AG04449 (cell line): ENCODE data around the gene SH3PXD2B.

Source experiments
- CTCF ChIA-PET: fragments of 350-600 bp; formaldehyde crosslinking; extraction: SDS; loops from one replicate; lab custom pipeline; 2021; ENCODE audit warnings: antibody characterized with exemption; lab: Yijun Ruan, JAX
- POLR2A ChIA-PET: fragments of 400-600, 350-600 bp; formaldehyde crosslinking; extraction: SDS; loops from one replicate; lab custom pipeline; 2020; ENCODE audit warnings: antibody characterized with exemption, inconsistent platforms; lab: Yijun Ruan, JAX
- DNase-seq: peaks from one replicate; pipeline ENCODE4 v3.0.0-alpha.2; 2010; ENCODE audit warnings: low read depth, low spot score
- H3K4me3 ChIP-seq: 2 replicates; pipeline ENCODE4 v1.5.1; 2011; ENCODE audit warnings: low read depth, mild to moderate bottlenecking, control low read depth, low read length
- TF ChIP-seq, protein P1 (sequence below): IDR thresholded peaks from one replicate; pipeline ENCODE4 v1.5.1; 2011; ENCODE audit warnings: mild to moderate bottlenecking, moderate library complexity, low read length, control low read depth, inconsistent platforms; ENCODE audit not compliant: insufficient read depth; ENCODE audit errors: missing control alignments

SH3PXD2B gene

DNA sequence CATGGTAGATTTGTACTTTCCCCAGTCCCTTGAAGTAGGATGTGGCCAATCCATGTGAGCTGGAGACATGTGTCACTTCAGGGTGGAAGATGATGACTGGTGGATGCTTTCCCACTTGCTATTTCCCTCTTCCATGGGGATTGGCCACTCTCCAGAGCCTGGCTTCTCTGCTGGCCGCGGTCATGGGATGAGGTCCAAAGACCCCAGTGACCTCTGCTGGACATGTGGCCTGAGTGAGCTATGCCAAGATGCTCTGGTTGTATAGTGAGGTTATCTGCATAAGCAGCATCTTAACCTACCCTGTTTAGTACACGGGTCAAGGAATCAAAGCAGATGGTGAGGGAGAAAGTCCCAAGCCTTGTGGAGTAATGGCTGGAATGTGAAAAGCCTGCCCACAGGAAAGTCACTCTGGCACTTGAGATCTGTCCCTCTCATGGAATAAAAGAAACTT, 47.1 kb downstream of the SH3PXD2B start:
- DNase-seq, result no peak
- no peak overlapping the region for H3K4me3 ChIP-seq
- TF ChIP-seq, protein P1, sequence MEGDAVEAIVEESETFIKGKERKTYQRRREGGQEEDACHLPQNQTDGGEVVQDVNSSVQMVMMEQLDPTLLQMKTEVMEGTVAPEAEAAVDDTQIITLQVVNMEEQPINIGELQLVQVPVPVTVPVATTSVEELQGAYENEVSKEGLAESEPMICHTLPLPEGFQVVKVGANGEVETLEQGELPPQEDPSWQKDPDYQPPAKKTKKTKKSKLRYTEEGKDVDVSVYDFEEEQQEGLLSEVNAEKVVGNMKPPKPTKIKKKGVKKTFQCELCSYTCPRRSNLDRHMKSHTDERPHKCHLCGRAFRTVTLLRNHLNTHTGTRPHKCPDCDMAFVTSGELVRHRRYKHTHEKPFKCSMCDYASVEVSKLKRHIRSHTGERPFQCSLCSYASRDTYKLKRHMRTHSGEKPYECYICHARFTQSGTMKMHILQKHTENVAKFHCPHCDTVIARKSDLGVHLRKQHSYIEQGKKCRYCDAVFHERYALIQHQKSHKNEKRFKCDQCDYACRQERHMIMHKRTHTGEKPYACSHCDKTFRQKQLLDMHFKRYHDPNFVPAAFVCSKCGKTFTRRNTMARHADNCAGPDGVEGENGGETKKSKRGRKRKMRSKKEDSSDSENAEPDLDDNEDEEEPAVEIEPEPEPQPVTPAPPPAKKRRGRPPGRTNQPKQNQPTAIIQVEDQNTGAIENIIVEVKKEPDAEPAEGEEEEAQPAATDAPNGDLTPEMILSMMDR, result no peak
- ChIA-PET POLR2A (no interaction called here), CTCF (no interaction called here)

DNA sequence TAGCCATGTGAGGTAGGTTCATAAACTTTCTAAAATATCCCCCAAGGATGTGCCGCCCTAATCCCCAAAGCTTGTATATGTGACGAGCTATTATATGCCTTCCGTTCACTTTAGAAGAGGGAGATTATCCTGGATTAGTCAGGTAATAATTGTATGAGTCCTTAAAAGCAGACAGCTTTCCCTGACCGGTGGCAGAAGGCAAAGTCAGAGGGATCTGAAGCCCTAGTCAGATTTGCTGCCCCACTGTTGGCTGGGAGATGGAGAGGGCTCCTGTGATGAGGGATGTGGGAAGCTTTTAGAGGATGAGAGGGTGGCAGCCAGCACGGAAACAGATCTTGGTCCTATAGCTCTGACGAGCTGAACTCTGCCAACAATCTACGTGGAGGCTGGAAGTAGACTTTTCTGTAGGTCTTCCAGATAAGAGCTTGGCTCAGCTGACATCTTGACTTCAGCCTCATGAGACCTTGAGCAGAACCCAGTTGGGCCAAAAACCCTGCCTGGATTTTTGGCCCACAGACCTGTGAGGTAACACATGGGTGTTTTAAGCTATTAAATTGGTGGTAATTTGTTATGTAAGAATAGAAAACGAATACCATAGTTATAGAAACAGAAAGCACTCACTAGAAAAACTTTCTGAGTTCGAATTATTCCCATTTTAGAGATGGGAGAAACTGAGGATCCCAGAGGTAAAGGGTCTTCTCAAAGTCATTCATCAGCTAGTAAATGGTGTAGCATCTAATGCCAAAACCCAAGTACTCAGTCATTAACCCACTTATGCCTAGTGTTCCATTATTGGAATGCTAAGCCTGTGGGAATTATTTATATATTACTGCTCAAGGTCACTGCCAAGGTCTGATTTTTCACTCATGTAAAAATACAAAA, 48.9 kb downstream of the SH3PXD2B start:
- TF ChIP-seq, protein P1, result no peak
- POLR2A ChIA-PET, result no interaction called here
- no peak for DNase-seq
- no peak overlapping the region for H3K4me3 ChIP-seq
- CTCF ChIA-PET, result interaction anchor here (2.2 kb wide), 1 partner anchor 35 kb away, joined by 6 read pairs; no protein-coding TSS in a partner anchor

DNA sequence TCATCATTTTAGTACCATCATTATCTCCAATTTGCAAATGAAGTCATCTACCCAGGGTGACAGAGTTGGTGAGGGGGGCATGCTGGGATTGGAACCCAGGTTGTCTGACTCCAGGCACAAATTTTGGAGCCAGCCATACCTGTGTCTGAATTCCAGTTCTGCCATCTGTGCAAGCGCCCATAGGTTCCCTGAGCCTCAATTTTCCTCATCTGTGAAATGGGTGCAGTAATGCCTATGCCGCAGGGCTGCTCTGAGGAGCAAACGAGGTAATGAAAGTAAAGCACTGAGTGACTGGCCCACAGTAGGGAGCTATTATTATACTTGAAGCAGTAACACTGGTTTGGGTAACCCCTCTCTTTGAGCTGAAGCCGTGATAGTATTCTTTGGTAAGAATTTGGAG, 49.6 kb downstream of the SH3PXD2B start:
- ChIA-PET POLR2A (no interaction called here), CTCF (interaction anchor here (1.9 to 2.2 kb wide), 2 partner anchors 17 to 34 kb away, joined by 4 to 6 read pairs; no protein-coding TSS in a partner anchor)
- H3K4me3 ChIP-seq, result no peak overlapping the region
- no peak for DNase-seq
- TF ChIP-seq, protein P1, result no peak

DNA sequence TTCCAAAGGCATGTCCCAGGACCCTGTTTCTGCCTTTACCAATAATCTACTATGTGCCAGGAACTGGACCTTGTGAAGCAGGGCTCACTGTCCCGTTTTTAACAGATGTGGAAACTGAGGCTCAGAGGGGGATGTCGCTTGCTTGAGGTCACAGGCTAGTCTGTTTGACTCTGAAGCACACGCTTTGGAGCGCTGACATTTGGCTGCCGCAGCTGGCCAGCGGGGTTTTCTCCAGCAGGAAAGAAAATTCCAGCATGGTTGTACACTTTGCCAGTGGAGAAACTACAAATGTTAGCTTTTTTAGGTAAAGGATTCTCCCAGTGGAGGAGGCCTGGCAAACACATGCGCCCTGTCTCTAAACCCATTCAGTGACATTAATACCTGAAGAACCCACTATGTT, 50.5 kb downstream of the SH3PXD2B start:
- TF ChIP-seq, protein P1, result no peak
- DNase-seq, result no peak
- ChIA-PET CTCF (interaction anchor here (1.0 to 2.2 kb wide), 5 partner anchors 9 to 47 kb away, joined by 3 to 6 read pairs (median 4); no protein-coding TSS in a partner anchor), POLR2A (no interaction called here)
- H3K4me3 ChIP-seq, result no peak overlapping the region

DNA sequence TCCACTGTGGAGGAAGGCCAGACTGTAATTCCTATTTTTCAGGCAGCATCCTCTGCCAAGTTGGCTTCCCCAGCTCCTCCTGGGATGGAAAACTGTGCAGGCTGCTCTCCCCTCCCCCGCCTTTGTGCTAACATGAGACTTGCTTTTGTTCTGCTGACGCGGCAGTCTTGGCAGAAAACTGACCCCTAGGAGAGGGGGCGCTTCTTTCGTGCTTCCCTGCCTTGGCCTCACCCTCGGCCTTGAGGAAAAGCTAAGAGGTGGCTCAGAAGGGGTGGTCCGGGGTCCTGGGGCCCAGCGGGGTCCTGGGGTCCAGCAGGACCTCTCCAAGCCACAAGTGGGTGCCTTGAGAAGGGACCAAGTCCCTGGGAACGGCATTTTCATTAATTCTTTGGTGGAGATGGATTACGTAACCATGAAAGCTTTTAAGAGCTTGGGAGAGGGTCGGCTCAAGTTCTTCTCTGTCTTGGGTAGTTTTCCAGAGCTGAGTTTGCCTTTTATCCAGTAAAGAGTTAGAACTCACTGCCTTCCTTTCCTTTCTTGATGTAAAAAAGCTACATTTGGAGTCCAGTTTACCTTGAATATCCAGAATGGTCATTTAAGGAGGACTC, 51.0 kb downstream of the SH3PXD2B start:
- DNase-seq, result no peak
- H3K4me3 ChIP-seq, result no peak overlapping the region
- ChIA-PET CTCF (interaction anchor here (1.0 to 1.9 kb wide), 4 partner anchors 10 to 47 kb away, joined by 3 to 4 read pairs (median 4); no protein-coding TSS in a partner anchor), POLR2A (no interaction called here)
- TF ChIP-seq, protein P1, result no peak
